HG03571 (cell line): ENCODE measurements around the gene TMEM47.

Experiments
- ATAC-seq: cut with Tn5 transposase; IDR thresholded peaks from one replicate; pipeline ENCODE4 v1.9.1; 2021; ENCODE audit not compliant: unreplicated experiment

The TMEM47 gene

GRCh38 chrX:34586346-34586911, 70.7 kb downstream of the TMEM47 start:
- ATAC-seq, result no peak

DNA sequence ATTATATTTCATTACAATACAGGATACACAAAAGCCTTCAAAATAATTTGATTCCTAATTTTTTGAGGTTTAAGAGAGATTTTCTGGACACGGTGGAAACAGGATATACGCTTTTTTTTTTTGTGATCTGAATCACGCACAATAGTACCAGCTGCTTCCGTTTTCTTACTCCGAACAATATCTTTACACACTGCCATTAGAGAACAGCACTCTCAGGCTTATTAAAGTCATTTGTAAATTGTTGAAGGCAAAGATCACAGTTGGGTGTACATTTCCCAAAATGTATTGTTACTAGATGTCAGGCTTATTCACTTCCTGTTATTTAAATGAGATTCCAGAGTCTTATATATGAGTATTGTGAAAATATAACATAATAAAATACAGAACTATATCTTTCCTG, 71.5 kb downstream of the TMEM47 start:
- no peak for ATAC-seq

GRCh38 chrX:34584781-34585180, 72.3 kb downstream of the TMEM47 start:
- no peak for ATAC-seq

DNA sequence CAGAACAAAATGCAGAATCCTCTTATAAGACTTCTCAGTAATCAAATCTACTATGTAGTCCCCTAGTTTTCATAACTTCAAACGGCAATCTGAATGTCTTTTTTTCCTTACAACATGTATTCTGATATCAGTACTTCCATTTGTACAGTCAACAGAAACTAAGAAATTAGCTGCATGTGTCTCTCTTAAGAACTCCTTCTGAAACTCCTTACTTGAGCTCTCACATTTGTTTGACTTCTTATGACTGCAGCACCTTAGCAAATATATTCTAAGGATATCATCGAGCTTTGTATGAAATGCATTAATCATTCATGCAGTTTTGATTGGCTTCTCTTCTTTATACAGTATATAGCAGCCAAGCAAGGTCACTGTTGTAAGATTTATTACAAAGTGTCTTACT, 77.0 kb downstream of the TMEM47 start:
- no peak for ATAC-seq

DNA sequence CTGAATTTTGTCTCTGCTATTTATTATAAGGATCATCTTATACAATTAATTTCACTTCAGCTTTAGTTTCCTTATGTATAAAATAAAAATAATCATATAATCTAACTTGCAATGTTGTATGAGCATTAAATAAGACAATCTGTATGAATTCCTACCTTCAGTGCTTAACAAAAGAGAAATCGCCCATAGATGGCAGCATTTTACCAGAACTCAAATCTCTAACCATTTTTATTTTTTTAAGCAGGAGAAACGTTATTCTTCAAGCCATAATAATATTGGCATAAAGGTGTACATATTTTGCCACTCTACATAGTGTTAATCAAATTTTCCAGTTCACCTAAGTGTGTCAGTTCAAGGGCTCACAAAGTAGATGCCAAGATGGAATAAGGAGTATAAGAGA, 78.8 kb downstream of the TMEM47 start:
- no peak for ATAC-seq
